A549 (cell line): Measurements from ENCODE around the gene DUSP1. TPM values are rescaled to one million over a fixed set of nuclear protein-coding genes. Genes with fewer than 3 reads are reported as not detected.
A peak's percentile ranks its signal among the peaks of the same experiment; 100 is the strongest.

Experiments
- ATAC-seq, 2 experiments: fragments of 200-7000 bp in 1 of 2; fragments of >200 bp in 1 of 2; cut with Nextera tagmentation in 1 of 2; cut with Tn5 transposase in 1 of 2; 3 replicates each; pipeline versions ENCODE4 v1.8.0 to v1.9.1; 2018 to 2020; ENCODE audit warnings: mild to moderate bottlenecking in 1 of 2, moderate library complexity in 1 of 2
- CTCF ChIA-PET: fragments of 300-600 bp; sonication (Branson Sonifier 250); formaldehyde crosslinking; extraction: SDS; loops from one replicate; lab custom pipeline; 2021; ENCODE audit warnings: antibody characterized with exemption, inconsistent platforms; lab: Yijun Ruan, JAX
- POLR2A ChIA-PET: fragments of 350-600 bp; formaldehyde crosslinking; extraction: SDS; loops from one replicate; lab custom pipeline; 2021; ENCODE audit warnings: antibody characterized with exemption, inconsistent platforms; lab: Yijun Ruan, JAX
- DNase-seq, 2 experiments: peaks; one replicate each; pipeline versions ENCODE4 v3.0.0 to v3.0.0-alpha.2; 2011 to 2016; ENCODE audit warnings: low read depth in 1 of 2, low spot score in 1 of 2
- FAIRE-seq: peaks from 2 replicates; lab custom pipeline; 2011; peaks lifted over from hg19 to GRCh38; lab: Jason Lieb, UNC
- H3K27ac ChIP-seq, 2 experiments: fragments of >200 bp; sonication (Bioruptor Twin); formaldehyde crosslinking; 3 replicates each; pipeline ENCODE4 v1.5.1; 2016 to 2017
- H3K4me1 ChIP-seq: fragments of >200 bp; sonication (Bioruptor Twin); formaldehyde crosslinking; 3 replicates; pipeline ENCODE4 v1.6.1; 2016
- H3K4me2 ChIP-seq: fragments of >200 bp; sonication (Bioruptor Twin); formaldehyde crosslinking; 3 replicates; pipeline ENCODE4 v1.6.1; 2016
- H3K4me3 ChIP-seq: fragments of >200 bp; sonication (Bioruptor Twin); formaldehyde crosslinking; 3 replicates; pipeline ENCODE4 v1.5.1; 2016
- H3K9me3 ChIP-seq: fragments of >200 bp; sonication (Bioruptor Twin); formaldehyde crosslinking; 3 replicates; pipeline ENCODE4 v1.6.1; 2016
- ATOH8 ChIP-seq: fragments of 250-450 bp; sonication (Bioruptor Pico); IDR thresholded peaks from 2 replicates; pipeline ENCODE4 v1.5.0; 2020; ENCODE audit warnings: low read depth, mild to moderate bottlenecking, moderate library complexity
- BCL3 ChIP-seq: fragments of >200 bp; sonication (Bioruptor Twin); formaldehyde crosslinking; IDR thresholded peaks from 3 replicates; pipeline ENCODE4 v1.6.1; 2016
- CBX8 ChIP-seq: fragments of 200-600 bp; sonication (generic); IDR thresholded peaks from 2 replicates; pipeline ENCODE4 v1.6.1; 2016
- CEBPB ChIP-seq, 2 experiments: fragments of >200 bp in 1 of 2; sonication (Bioruptor Twin) in 1 of 2; formaldehyde crosslinking in 1 of 2; IDR thresholded peaks; 2 replicates each; pipeline ENCODE4 v1.6.1; 2012 to 2016
- CTCF ChIP-seq: fragments of >200 bp; sonication (Bioruptor Twin); formaldehyde crosslinking; IDR thresholded peaks from 3 replicates; pipeline ENCODE4 v1.5.1; 2016
- E2F6 ChIP-seq: IDR thresholded peaks from 2 replicates; pipeline ENCODE4 v1.6.1; 2012; ENCODE audit warnings: low read depth, borderline replicate concordance
- EHF ChIP-seq: fragments of 250-450 bp; sonication (Bioruptor Pico); IDR thresholded peaks from 2 replicates; pipeline ENCODE4 v1.5.0; 2020; ENCODE audit warnings: mild to moderate bottlenecking
- FOSB ChIP-seq: fragments of 250-450 bp; sonication (Bioruptor Pico); IDR thresholded peaks from 2 replicates; pipeline ENCODE4 v1.5.0; 2020; ENCODE audit warnings: mild to moderate bottlenecking, moderate library complexity
- FOSL2 ChIP-seq, 2 experiments: fragments of 450-650 bp in 1 of 2; fragments of >200 bp in 1 of 2; sonication (Bioruptor Twin) in 1 of 2; formaldehyde crosslinking; IDR thresholded peaks; 2 replicates each; pipeline versions ENCODE4 v1.5.0 to v1.6.1; 2016 to 2020; ENCODE audit warnings: mild to moderate bottlenecking in 1 of 2, moderate library complexity in 1 of 2
- FOXS1 ChIP-seq: fragments of 250-450 bp; sonication (Bioruptor Pico); IDR thresholded peaks from 2 replicates; pipeline ENCODE4 v1.5.0; 2020; ENCODE audit warnings: mild to moderate bottlenecking, moderate library complexity
- HEYL ChIP-seq: fragments of 250-450 bp; sonication (Bioruptor Pico); IDR thresholded peaks from 2 replicates; pipeline ENCODE4 v1.8.0; 2021; ENCODE audit warnings: mild to moderate bottlenecking, moderate library complexity
- HMGXB4 ChIP-seq: fragments of 250-450 bp; sonication (Bioruptor Pico); IDR thresholded peaks from 2 replicates; pipeline ENCODE4 v1.5.0; 2021; ENCODE audit warnings: mild to moderate bottlenecking, moderate library complexity, borderline replicate concordance
- HOXA7 ChIP-seq: fragments of 250-450 bp; sonication (Bioruptor Pico); IDR thresholded peaks from 2 replicates; pipeline ENCODE4 v1.5.0; 2020; ENCODE audit warnings: mild to moderate bottlenecking, moderate library complexity
- HOXB5 ChIP-seq: fragments of 250-450 bp; sonication (Bioruptor Pico); IDR thresholded peaks from 2 replicates; pipeline ENCODE4 v1.5.0; 2020; ENCODE audit warnings: mild to moderate bottlenecking, moderate library complexity
- JUNB ChIP-seq: fragments of >200 bp; sonication (Bioruptor Twin); formaldehyde crosslinking; IDR thresholded peaks from 2 replicates; pipeline ENCODE4 v1.6.1; 2016
- KDM1A ChIP-seq: fragments of 200-600 bp; sonication (generic); IDR thresholded peaks from 2 replicates; pipeline ENCODE4 v1.6.1; 2016; ENCODE audit warnings: low read depth, mild to moderate bottlenecking
- MAX ChIP-seq: IDR thresholded peaks from 2 replicates; pipeline ENCODE4 v1.6.1; 2012
- MAZ ChIP-seq: fragments of 150-350 bp; IDR thresholded peaks from 2 replicates; pipeline ENCODE4 v1.6.1; 2014; ENCODE audit warnings: antibody characterized with exemption, low read depth, low read length, borderline replicate concordance
- MYC ChIP-seq: IDR thresholded peaks from 2 replicates; pipeline ENCODE4 v1.6.1; 2012; ENCODE audit warnings: mild to moderate bottlenecking, inconsistent platforms, low read length, improper control_type of control experiment, borderline replicate concordance
- NR3C1 ChIP-seq: fragments of >200 bp; sonication (Bioruptor Twin); formaldehyde crosslinking; IDR thresholded peaks from 3 replicates; pipeline ENCODE4 v1.6.1; 2017
- PBX3 ChIP-seq: IDR thresholded peaks from 2 replicates; pipeline ENCODE4 v1.6.1; 2012
- POLR2AphosphoS2 ChIP-seq: conservative IDR thresholded peaks from 2 replicates; pipeline ENCODE4 v1.6.1; 2012; ENCODE audit warnings: low read length, improper control_type of control experiment, inconsistent platforms
- RARB ChIP-seq: fragments of 250-450 bp; sonication (Bioruptor Pico); IDR thresholded peaks from 2 replicates; pipeline ENCODE4 v1.8.0; 2021; ENCODE audit warnings: mild to moderate bottlenecking, moderate library complexity
- TFCP2L1 ChIP-seq: fragments of 250-450 bp; sonication (Bioruptor Pico); IDR thresholded peaks from 2 replicates; pipeline ENCODE4 v1.5.0; 2021; ENCODE audit warnings: mild to moderate bottlenecking
- USF2 ChIP-seq: fragments of 450-650 bp; IDR thresholded peaks from 2 replicates; pipeline ENCODE4 v1.6.1; 2014; ENCODE audit warnings: antibody characterized with exemption
- ZC3H11A ChIP-seq: fragments of 450-650 bp; IDR thresholded peaks from 2 replicates; pipeline ENCODE4 v1.6.1; 2014; ENCODE audit warnings: antibody characterized with exemption, mild to moderate bottlenecking
- ZFP36 ChIP-seq: fragments of 450-650 bp; IDR thresholded peaks from 2 replicates; pipeline ENCODE4 v1.6.1; 2014; ENCODE audit warnings: borderline replicate concordance; ENCODE audit not compliant: partially characterized antibody
- ZNF302 ChIP-seq: fragments of 250-450 bp; sonication (Bioruptor Pico); IDR thresholded peaks from 2 replicates; pipeline ENCODE4 v1.9.0; 2021; ENCODE audit warnings: inconsistent platforms, mild to moderate bottlenecking, moderate library complexity
- ZSCAN20 ChIP-seq: fragments of 250-450 bp; sonication (Bioruptor Pico); IDR thresholded peaks from 2 replicates; pipeline ENCODE4 v1.8.0; 2022; ENCODE audit warnings: mild to moderate bottlenecking, moderate library complexity
- WGBS: methylation state at CpG from one replicate; pipeline ENCODE4 v1.1.6; 2017; ENCODE audit errors: missing lambda C conversion rate; 5-methylcytosine and 5-hydroxymethylcytosine counted together
- polyA plus RNA-seq, 4 experiments: library from polyadenylated mRNA; depleted of rRNA in 3 of 4; stranded (reverse); fragments of >200 nt; fragmentation: RNase III in 1 of 4; extraction: RNeasy Plus Mini Kit Qiagen cat#74134 plus additional on column Dnase treatment in 1 of 4; gene quantifications; 2 replicates in 3 of 4; 3 replicates in 1 of 4; pipeline ENCODE4 v1.2.3, GENCODE V29; 2011 to 2017

DUSP1 gene
- polyA plus RNA-seq, 2 of the 4 experiments (the other 2 are of a cell fraction): 207 to 594 TPM

- no peak for DNase-seq
- WGBS: 89% methylated on average over 5 of the region's 6 CpGs
- TF ChIP-seq E2F6: no peak
- TF ChIP-seq HOXB5: no peak
- no peak for TF ChIP-seq PBX3
- TF ChIP-seq RARB: no peak
- TF ChIP-seq JUNB: no peak
- no peak for TF ChIP-seq TFCP2L1 (CRISPR knock-in tag)
- no peak for TF ChIP-seq ZNF302
- TF ChIP-seq MAZ: no peak
- no peak for TF ChIP-seq EHF (CRISPR knock-in tag)
- no peak for TF ChIP-seq HEYL
- TF ChIP-seq FOSB: no peak
- no peak for TF ChIP-seq CBX8
- no peak for TF ChIP-seq FOXS1 (CRISPR knock-in tag)
- TF ChIP-seq, all 56 proteins: peak for 0
- Histone ChIP-seq H3K4me1 (peaks cover 50% of the 10 kb centered on the region), H3K4me2 (no peak overlapping the region), H3K4me3 (no peak overlapping the region), H3K27ac (peak overlapping the region; percentile 14 to 85; a peak in 3 of 6 replicates), H3K9me3 (no peaks in the 10 kb centered on the region)
- POLR2A ChIA-PET: interaction anchor here (1.3 kb wide), 1 partner anchor 20 kb away, joined by 4 read pairs; the partner anchor contains the start of gene DUSP1
- CTCF ChIA-PET: interaction anchor here (1.0 to 1.9 kb wide), 4 partner anchors 9 to 142 kb away, joined by 3 to 8 read pairs (median 4); partner anchors contain the start of gene DUSP1
- no peak for FAIRE-seq
- ATAC-seq: no peak; a peak in 1 of 6 replicates
These were observed 20.3 kb upstream of the DUSP1 start for GRCh38 chr5:172791286-172791685.

GRCh38 chr5:172790496-172790889, 19.5 kb upstream of the DUSP1 start:
- Histone ChIP-seq H3K4me3 (no peak overlapping the region), H3K4me2 (no peak overlapping the region; the same call in 2 of the 3 replicates), H3K9me3 (no peaks in the 10 kb centered on the region), H3K4me1 (peaks cover 48% of the 10 kb centered on the region), H3K27ac (peak overlapping the region; percentile 71 to 85; a peak in 5 of 6 replicates)
- CTCF ChIA-PET: interaction anchor here (1.7 to 1.9 kb wide), 2 partner anchors 9 to 19 kb away, joined by 4 to 8 read pairs; partner anchors contain the start of gene DUSP1
- ATAC-seq (peak in 1 of 2 experiments; percentile 4; a peak in 1 of 6 replicates), DNase-seq (no peak), FAIRE-seq (no peak)
- POLR2A ChIA-PET: no interaction called here
- WGBS: 86% methylated on average over 5 of the region's 5 CpGs
- TF ChIP-seq BCL3: no peak
- no peak for TF ChIP-seq CEBPB (IDR thresholded peaks at IDR 0.05)
- no peak for TF ChIP-seq MYC
- TF ChIP-seq FOSB: no peak
- TF ChIP-seq ZC3H11A: no peak
- no peak for TF ChIP-seq FOSL2 (IDR thresholded peaks at IDR 0.05)
- TF ChIP-seq FOSL2 (CRISPR knock-in tag; IDR thresholded peaks at IDR 0.05): no peak
- TF ChIP-seq E2F6: no peak
- no peak for TF ChIP-seq ZSCAN20
- no peak for TF ChIP-seq CTCF
- TF ChIP-seq HOXB5: no peak
- TF ChIP-seq USF2: no peak
- TF ChIP-seq KDM1A: no peak
- TF ChIP-seq HMGXB4: no peak
- TF ChIP-seq MAX: no peak
- no peak for TF ChIP-seq HOXA7 (CRISPR knock-in tag)
- TF ChIP-seq NR3C1: no peak
- no peak for TF ChIP-seq POLR2AphosphoS2
- TF ChIP-seq ZFP36: no peak
- TF ChIP-seq ATOH8: no peak
